NCI-H2107 (cell line): ENCODE measurements around the gene SKIC2.

ENCODE experiments used
- DNase-seq: peaks from one replicate; lab custom pipeline; 2025; lab: John Stamatoyannopoulos, UW

The SKIC2 gene

GRCh38 chr6:31945507-31946369 is 13.2 kb upstream of the SKIC2 start, which contains the start of gene CFB:
TSS of gene CFB (plus strand) at chr6:31946095. CDS start at chr6:31946222, 127 bp downstream.
- DNase-seq: no peak

DNA sequence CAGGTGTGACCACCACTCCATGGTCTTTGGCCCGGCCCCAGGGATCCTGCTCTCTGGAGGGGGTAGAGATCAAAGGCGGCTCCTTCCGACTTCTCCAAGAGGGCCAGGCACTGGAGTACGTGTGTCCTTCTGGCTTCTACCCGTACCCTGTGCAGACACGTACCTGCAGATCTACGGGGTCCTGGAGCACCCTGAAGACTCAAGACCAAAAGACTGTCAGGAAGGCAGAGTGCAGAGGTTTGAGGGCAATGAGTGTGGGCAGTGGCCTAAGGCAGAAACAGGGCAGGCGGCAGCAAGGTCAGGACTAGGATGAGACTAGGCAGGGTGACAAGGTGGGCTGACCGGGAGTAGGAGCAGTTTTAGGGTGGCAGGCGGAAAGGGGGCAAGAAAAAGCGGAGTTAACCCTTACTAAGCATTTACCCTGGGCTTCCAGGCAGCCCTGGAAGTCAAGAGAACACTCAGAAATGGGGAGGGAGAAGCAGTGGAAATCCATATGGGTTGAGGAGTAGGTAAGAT is 12.5 kb upstream of the SKIC2 start:
- no peak for DNase-seq

GRCh38 chr6:31947070-31947675 is 11.8 kb upstream of the SKIC2 start:
- no peak for DNase-seq

DNA sequence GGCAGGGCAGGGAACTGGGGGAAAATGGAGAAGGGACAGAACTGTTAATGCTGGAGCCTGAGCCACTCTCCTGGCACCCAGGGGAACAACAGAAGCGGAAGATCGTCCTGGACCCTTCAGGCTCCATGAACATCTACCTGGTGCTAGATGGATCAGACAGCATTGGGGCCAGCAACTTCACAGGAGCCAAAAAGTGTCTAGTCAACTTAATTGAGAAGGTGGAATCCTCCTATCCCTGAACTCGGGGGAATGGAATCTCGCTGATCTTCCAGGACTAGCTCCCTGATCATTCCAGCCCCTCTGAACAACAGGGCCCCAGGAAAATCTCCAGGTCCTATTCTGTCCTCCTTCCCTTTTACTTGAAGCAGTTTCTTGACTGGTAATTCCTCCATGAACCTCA is 11.1 kb upstream of the SKIC2 start:
- no peak for DNase-seq

DNA sequence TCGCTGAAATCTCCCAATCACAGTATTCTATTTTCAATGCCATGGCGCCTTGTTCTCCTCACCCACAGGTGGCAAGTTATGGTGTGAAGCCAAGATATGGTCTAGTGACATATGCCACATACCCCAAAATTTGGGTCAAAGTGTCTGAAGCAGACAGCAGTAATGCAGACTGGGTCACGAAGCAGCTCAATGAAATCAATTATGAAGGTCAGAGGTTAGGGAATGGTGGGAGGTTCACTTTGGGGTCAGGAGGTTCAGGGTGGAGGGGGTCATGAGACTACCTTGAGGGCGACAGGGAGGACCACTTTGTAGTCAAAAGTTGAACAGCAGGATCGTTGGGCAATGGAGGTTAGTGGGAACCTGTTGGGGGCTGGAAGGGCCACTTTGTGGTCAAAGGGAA is 10.7 kb upstream of the SKIC2 start:
- no peak for DNase-seq

GRCh38 chr6:31948753-31949413 is 10.1 kb upstream of the SKIC2 start:
- DNase-seq: no peak

DNA sequence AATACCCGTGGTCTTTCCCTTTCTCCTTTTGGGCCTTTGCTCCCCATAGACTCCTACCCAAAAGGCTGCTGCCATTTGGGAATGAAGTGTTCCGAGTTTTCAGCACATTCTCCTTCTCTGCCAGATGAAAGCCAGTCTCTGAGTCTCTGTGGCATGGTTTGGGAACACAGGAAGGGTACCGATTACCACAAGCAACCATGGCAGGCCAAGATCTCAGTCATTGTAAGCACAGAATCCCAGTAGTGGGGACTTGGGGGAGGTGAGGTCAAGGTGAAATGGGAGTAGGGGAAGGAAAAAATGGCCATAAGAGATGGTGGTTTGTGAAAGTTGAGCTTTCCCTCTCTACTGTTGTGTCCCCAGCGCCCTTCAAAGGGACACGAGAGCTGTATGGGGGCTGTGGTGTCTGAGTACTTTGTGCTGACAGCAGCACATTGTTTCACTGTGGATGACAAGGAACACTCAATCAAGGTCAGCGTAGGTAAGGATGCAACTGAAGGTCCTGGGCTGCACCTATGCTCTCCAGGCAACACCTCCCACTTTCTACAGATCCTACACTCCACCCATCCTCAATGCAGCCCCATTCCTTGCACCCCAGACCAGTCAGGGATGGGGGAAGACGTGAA is 8.9 kb upstream of the SKIC2 start:
- no peak for DNase-seq

- DNase-seq: no peak
Measured at GRCh38 chr6:31952140-31952805, 6.7 kb upstream of the SKIC2 start.

GRCh38 chr6:31952890-31953289 is 6.1 kb upstream of the SKIC2 start:
- no peak for DNase-seq

- no peak for DNase-seq
Measured at GRCh38 chr6:31954511-31954910, 4.5 kb upstream of the SKIC2 start.

- DNase-seq: no peak
Measured at GRCh38 chr6:31956796-31957195, 2.2 kb upstream of the SKIC2 start.

- no peak for DNase-seq
Measured at GRCh38 chr6:31958412-31958740, 599 bp upstream of the SKIC2 start.

DNA sequence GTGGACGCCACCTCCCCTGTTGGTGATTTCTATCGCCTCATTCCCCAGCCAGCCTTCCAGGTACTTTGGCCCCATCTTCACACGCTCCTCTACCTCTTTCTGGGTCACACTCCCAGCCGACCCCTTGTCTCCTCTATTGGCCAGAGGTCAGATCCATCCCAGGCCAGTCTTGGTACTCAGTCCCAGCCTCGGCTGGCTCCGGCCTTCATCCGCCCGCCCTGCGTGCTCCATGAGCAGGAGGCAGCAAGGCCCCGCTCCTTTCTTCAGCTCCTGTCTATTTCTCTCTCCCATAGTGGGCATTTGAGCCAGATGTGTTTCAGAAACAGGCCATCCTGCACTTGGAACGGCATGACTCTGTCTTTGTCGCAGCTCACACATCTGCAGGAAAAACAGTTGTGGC is 2.6 kb downstream of the SKIC2 start:
- no peak for DNase-seq

- no peak for DNase-seq
Measured at GRCh38 chr6:31963921-31964320, 4.9 kb downstream of the SKIC2 start.

- DNase-seq: no peak
Measured at GRCh38 chr6:31965700-31966099, 6.7 kb downstream of the SKIC2 start.

DNA sequence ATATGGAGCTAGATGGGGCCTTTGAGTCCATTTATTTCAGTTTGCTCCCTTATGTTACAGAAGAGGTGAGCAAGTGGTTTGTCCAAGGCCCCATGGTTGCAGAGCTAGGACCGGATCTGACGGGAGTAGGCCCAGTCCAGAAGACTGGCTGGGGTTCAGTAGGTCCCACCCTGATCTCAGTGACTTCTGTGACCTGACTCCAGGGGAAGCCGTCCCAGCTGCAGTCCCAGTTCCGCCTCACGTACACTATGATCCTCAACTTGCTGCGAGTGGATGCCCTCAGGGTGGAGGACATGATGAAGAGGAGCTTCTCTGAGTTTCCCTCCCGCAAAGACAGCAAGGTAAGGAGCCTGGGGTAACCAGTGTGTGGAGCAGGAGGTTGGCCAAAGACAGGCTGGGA is 7.5 kb downstream of the SKIC2 start:
- DNase-seq: no peak

DNA sequence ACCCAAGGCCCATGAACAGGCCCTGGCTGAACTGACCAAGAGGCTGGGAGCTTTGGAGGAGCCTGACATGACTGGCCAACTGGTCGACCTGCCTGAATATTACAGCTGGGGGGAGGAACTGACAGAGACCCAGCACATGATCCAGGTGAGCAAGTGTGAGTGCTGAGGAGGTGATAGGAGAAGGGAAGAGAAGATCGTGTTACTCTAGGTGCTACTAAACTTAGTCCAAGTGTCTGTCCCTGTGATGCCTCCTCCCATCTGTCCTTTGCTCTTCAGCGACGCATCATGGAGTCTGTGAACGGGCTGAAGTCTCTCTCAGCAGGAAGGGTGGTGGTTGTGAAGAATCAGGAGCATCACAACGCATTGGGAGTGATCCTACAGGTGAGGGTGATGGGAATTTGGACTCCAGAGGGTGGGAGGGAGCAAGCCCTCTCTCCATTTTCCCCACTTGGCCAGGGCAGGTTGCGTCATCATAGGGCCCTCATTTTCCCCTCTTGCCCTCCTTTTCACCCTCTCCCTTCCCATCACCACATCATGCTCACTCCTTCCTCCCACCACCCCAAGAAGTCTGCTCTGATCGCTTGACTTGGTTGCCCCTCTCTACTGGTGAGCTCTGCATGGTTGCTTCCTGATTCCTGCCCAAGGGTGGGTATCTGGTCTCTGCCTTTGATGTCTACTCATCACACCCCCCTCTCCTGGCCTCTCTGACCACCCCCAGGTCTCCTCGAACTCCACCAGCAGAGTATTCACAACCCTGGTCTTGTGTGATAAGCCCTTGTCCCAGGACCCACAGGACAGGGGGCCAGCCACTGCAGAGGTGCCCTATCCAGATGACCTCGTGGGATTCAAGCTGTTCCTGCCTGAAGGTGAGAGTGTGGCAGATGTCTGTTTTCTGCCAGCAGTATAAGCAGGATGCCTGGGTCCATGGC is 8.3 kb downstream of the SKIC2 start:
- no peak for DNase-seq

- no peak for DNase-seq
Measured at GRCh38 chr6:31967926-31968320, 8.9 kb downstream of the SKIC2 start.

DNA sequence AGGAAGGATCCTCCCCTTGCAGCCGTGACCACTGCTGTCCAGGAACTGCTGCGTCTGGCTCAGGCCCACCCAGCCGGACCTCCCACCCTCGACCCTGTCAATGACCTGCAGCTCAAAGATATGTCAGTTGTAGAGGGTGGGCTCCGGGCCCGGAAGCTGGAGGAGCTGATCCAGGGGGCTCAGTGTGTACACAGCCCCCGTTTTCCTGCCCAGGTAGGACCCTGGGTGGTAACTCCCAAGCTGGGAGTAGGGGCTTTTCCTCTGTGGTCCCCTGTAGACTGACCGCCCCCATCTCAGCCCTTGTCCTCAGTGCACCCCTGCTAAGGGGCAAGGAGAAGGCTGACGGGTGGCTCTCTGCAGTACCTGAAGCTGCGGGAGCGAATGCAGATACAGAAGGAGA is 9.4 kb downstream of the SKIC2 start:
- no peak for DNase-seq

DNA sequence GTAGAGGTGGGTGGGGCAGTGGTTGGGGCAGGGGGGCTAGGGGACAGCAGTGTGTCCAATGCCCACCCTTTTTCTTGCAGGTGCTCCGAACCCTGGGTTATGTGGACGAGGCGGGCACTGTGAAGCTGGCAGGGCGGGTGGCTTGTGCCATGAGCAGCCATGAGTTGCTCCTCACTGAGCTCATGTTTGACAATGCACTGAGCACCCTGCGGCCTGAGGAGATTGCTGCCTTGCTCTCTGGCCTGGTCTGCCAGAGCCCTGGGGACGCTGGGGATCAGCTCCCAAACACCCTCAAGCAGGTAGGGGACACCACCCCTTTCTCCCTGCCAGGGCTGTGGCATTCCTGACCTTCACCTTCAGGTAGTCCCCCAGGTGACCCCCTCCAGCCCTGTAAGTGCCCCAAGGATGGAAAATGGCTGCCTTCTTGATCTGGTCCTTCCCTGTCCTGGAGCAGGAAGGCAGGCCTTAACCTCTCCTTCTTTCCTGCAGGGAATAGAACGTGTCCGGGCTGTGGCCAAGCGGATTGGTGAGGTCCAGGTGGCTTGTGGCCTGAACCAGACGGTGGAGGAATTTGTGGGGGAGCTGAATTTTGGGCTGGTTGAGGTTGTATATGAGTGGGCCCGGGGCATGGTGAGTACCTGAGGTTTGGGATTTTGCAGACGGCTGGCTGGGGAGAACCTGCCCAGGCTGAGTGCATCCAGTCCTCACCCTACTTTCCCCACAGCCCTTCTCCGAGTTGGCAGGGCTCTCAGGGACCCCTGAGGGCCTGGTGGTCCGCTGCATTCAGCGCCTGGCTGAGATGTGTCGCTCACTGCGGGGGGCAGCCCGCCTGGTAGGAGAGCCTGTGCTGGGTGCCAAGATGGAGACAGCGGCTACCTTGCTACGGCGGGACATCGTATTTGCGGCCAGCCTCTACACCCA is 10.1 kb downstream of the SKIC2 start:
- no peak for DNase-seq
